ENCODE measurements around the gene POLD2. TPM values are rescaled to one million over a fixed set of nuclear protein-coding genes. Genes with fewer than 3 reads are reported as not detected.

The POLD2 gene
- total and polyA plus RNA-seq, 2 of the 8 experiments (the other 6 are each of a cell fraction or from before 2014, with no cell fraction given) = 148 to 214 TPM

DNA sequence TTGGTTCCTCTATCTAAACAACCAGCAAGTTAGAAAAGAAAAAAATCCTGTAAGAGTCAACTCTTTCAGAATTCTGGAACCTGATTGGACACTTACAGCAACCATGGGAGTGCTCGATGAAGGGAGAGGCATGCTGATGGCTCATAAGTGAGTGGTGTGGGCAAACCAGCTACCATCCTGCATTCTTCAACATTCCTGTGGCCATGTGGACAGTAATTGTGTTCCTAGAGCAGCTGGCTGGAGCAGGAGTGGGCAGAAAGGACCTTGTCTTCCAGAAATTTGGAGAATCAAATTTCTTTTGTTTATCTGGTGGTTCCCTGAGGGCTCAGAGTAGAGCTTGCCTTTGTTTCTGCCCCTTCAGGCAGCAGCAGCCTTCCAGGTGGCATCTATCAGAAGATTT lies 40.2 kb upstream of the POLD2 start:
- Histone ChIP-seq H4K91ac (replicated peaks; ENCODE audit: insufficient read length, low read length) (no peak overlapping the region), H3K4me2 (ENCODE audit: insufficient read depth in 1 of 2, low read depth in 2 of 2, low read length in 2 of 2) (no peak overlapping the region), H4K20me1 (replicated peaks in 1 of 2; ENCODE audit: control insufficient read depth in 1 of 2, insufficient read depth in 2 of 2, low read length in 2 of 2) (no peaks in the 10 kb centered on the region), H3K9me3 (ENCODE audit: insufficient read depth in 2 of 2, low read depth in 1 of 2, low read length in 1 of 2) (no peaks in the 10 kb centered on the region), H2AFZ (ENCODE audit: low read length) (peak overlapping the region; percentile 96), H2BK120ac (replicated peaks; ENCODE audit: low read depth, low read length) (no peak overlapping the region), H3K4ac (replicated peaks; ENCODE audit: insufficient read length, low read depth, low read length) (peak overlapping the region; percentile 81), H3K23ac (ENCODE audit: insufficient read length) (no peak overlapping the region), H4K5ac (ENCODE audit: insufficient read length, low read depth, low read length) (no peak overlapping the region), H3K18ac (ENCODE audit: extremely low read depth, low read length) (no peak overlapping the region), H3K9ac (replicated peaks in 1 of 4; ENCODE audit: extremely low read depth in 1 of 4, low read depth in 3 of 4, low read length in 3 of 4) (no peak overlapping the region; a peak in 1 of 7 replicates), H3K27me3 (replicated peaks in 1 of 4; ENCODE audit: control insufficient read depth in 3 of 4, extremely low read depth in 1 of 4, insufficient read depth in 3 of 4, low read length in 3 of 4) (no peaks in the 10 kb centered on the region), H3K27ac (ENCODE audit: low read depth, low read length) (no peak overlapping the region), H2AK5ac (ENCODE audit: low read depth, low read length) (no peak overlapping the region), H3K79me1 (ENCODE audit: low read depth, low read length) (no peaks in the 10 kb centered on the region), H2BK12ac (ENCODE audit: low read depth, low read length) (no peak overlapping the region), H3K23me2 (ENCODE audit: low read depth, low read length) (no peaks in the 10 kb centered on the region), H2BK20ac (ENCODE audit: low read length) (no peak overlapping the region), H2BK15ac (ENCODE audit: low read length) (no peak overlapping the region), H3K4me3 (ENCODE audit: extremely low read depth in 1 of 4, insufficient read depth in 2 of 4, low read depth in 3 of 4, low read length in 4 of 4) (no peak overlapping the region), H3K36me3 (ENCODE audit: control insufficient read depth in 2 of 4, insufficient read depth in 4 of 4, low read length in 3 of 4) (no peaks in the 10 kb centered on the region), H3K79me2 (ENCODE audit: control insufficient read depth in 1 of 2, insufficient read depth in 2 of 2, low read length in 2 of 2) (no peaks in the 10 kb centered on the region), H3K14ac (ENCODE audit: insufficient read length) (no peak overlapping the region), H3K56ac (replicated peaks; ENCODE audit: insufficient read length, low read depth, low read length) (no peak overlapping the region), H2BK5ac (ENCODE audit: low read depth, low read length) (no peak overlapping the region), H4K8ac (ENCODE audit: extremely low read depth, insufficient read depth, low read length) (no peak overlapping the region), H3K4me1 (replicated peaks in 1 of 4; ENCODE audit: control insufficient read depth in 3 of 4, insufficient read depth in 4 of 4, low read length in 3 of 4) (peaks cover 2 to 5% (median 4%) of the 10 kb centered on the region in 4 experiments; a peak in 5 of 7 replicates)
- FAIRE-seq (no peak), DNase-seq (ENCODE audit: low read depth in 1 of 2, low spot score in 2 of 2) (no peak)
- peak; percentile 34; the same call in 1 of the 2 replicates for TF ChIP-seq TEAD4 (IDR thresholded peaks at IDR 0.05; ENCODE audit: low read depth, low read length)
- no peak for TF ChIP-seq EGR1 (IDR thresholded peaks at IDR 0.05; ENCODE audit: borderline replicate concordance, low read depth, low read length)
- TF ChIP-seq BCL11A (IDR thresholded peaks at IDR 0.05; ENCODE audit: low read depth in 2 of 2, low read length in 2 of 2) = no peak
- no peak for TF ChIP-seq CHD2 (IDR thresholded peaks at IDR 0.05; ENCODE audit: low read length)
- TF ChIP-seq HDAC2 (IDR thresholded peaks at IDR 0.05; ENCODE audit: borderline replicate concordance in 1 of 2, low read depth in 2 of 2, low read length in 2 of 2) = no peak
- TF ChIP-seq TBP (IDR thresholded peaks at IDR 0.05; ENCODE audit: low read depth, low read length) = no peak
- TF ChIP-seq RXRA (IDR thresholded peaks at IDR 0.05; ENCODE audit: insufficient read depth, low read depth, low read length) = no peak
- TF ChIP-seq, protein P1, sequence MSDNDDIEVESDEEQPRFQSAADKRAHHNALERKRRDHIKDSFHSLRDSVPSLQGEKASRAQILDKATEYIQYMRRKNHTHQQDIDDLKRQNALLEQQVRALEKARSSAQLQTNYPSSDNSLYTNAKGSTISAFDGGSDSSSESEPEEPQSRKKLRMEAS (IDR thresholded peaks at IDR 0.05) = 0 out of 2 replicates have a peak, but pooled peaks have one; percentile 30
- TF ChIP-seq, protein P2, sequence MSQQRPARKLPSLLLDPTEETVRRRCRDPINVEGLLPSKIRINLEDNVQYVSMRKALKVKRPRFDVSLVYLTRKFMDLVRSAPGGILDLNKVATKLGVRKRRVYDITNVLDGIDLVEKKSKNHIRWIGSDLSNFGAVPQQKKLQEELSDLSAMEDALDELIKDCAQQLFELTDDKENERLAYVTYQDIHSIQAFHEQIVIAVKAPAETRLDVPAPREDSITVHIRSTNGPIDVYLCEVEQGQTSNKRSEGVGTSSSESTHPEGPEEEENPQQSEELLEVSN (IDR thresholded peaks at IDR 0.05) = 0 out of 2 replicates have a peak, but pooled peaks have one; percentile 20
- no peak for TF ChIP-seq POLR2AphosphoS5 (IDR thresholded peaks at IDR 0.05; ENCODE audit: low read depth, low read length)
- WGBS, 2 experiments (ENCODE audit: extremely low coverage in 1 of 2, insufficient coverage in 1 of 2, insufficient read length in 1 of 2, insufficient replicate concordance in 2 of 2, low coverage in 1 of 2, low lambda C conversion rate in 2 of 2, missing lambda C conversion rate in 1 of 2) = 74% methylated on average over 1 of the region's 1 CpG; no CpG with 5 or more reads in 1 of the 2 experiments
- CTCF ChIA-PET (ENCODE audit: partially characterized antibody) = interaction anchor here (0.7 to 1.7 kb wide), 7 partner anchors 8 to 27 kb away, joined by 3 to 9 read pairs (median 3); no protein-coding TSS in a partner anchor
- POLR2A ChIA-PET (ENCODE audit: partially characterized antibody) = interaction anchor here (0.7 to 1.4 kb wide), 4 partner anchors 9 to 18 kb away, joined by 3 to 6 read pairs (median 4); no protein-coding TSS in a partner anchor

Data from H1 (cell line).